ENCODE data around the gene PRSS48. TPM values are rescaled to one million over a fixed set of nuclear protein-coding genes. Genes with fewer than 3 reads are reported as not detected.

PRSS48 gene
- polyA plus RNA-seq, 1 donor from 2014 or later = not detected

DNA sequence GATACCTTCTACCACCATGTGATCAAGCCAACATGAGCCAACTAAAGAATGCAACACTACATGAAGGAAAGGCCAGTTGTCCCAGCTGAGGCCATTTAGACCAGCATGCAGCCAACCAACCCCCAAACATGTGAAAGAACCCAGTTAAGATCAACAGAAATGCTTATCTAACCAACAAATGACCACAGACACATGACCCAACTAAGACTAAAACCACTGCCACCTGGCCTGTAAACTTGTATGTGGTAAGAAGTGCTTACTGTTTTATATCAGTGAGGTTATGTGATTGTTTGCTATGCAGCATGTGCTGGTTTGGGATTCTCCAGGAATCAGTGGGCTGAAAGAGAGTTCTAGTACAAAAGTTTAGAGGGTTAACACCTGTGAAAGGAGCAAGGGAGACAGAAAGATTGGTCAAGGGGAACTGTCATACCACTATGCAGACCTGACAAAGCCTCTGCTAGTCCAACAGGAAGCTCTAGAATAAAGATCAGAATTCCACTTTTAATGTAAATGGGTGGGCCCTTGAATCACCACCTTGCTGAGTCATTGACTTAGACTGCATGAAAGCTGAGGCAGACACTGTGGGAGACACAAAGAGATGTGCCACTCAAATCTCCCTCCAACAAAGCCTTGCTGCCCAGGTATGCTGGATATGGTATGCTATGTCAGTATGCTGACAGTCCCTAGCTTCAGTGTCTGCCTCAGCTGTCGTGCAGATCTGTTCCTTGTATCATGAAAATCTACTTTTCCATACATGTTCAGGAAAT lies 54.5 kb downstream of the PRSS48 start:
- H3K27me3 ChIP-seq (ENCODE audit: insufficient read depth, low read depth, low read length) = no peaks in the 10 kb centered on the region
- H3K4me3 ChIP-seq (ENCODE audit: low read length) = no peak overlapping the region
- TF ChIP-seq EZH2 (IDR thresholded peaks at IDR 0.05; ENCODE audit: borderline replicate concordance, insufficient read depth, low read length, poor library complexity, severe bottlenecking) (no peak), EP300 (conservative IDR thresholded peaks at IDR 0.05; ENCODE audit: poor library complexity, severe bottlenecking) (no peak), TAF1 (IDR thresholded peaks at IDR 0.05; ENCODE audit: low read depth) (no peak), POLR2AphosphoS5 (IDR thresholded peaks at IDR 0.05) (no peak), RAD21 (conservative IDR thresholded peaks at IDR 0.05) (no peak), MXI1 (conservative IDR thresholded peaks at IDR 0.05; ENCODE audit: poor library complexity, severe bottlenecking) (no peak), SMC3 (conservative IDR thresholded peaks at IDR 0.05; ENCODE audit: poor library complexity) (no peak)
- TF ChIP-seq, protein P1, sequence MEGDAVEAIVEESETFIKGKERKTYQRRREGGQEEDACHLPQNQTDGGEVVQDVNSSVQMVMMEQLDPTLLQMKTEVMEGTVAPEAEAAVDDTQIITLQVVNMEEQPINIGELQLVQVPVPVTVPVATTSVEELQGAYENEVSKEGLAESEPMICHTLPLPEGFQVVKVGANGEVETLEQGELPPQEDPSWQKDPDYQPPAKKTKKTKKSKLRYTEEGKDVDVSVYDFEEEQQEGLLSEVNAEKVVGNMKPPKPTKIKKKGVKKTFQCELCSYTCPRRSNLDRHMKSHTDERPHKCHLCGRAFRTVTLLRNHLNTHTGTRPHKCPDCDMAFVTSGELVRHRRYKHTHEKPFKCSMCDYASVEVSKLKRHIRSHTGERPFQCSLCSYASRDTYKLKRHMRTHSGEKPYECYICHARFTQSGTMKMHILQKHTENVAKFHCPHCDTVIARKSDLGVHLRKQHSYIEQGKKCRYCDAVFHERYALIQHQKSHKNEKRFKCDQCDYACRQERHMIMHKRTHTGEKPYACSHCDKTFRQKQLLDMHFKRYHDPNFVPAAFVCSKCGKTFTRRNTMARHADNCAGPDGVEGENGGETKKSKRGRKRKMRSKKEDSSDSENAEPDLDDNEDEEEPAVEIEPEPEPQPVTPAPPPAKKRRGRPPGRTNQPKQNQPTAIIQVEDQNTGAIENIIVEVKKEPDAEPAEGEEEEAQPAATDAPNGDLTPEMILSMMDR (IDR thresholded peaks at IDR 0.05; ENCODE audit: poor library complexity, severe bottlenecking) = no peak
- TF ChIP-seq, protein P2, sequence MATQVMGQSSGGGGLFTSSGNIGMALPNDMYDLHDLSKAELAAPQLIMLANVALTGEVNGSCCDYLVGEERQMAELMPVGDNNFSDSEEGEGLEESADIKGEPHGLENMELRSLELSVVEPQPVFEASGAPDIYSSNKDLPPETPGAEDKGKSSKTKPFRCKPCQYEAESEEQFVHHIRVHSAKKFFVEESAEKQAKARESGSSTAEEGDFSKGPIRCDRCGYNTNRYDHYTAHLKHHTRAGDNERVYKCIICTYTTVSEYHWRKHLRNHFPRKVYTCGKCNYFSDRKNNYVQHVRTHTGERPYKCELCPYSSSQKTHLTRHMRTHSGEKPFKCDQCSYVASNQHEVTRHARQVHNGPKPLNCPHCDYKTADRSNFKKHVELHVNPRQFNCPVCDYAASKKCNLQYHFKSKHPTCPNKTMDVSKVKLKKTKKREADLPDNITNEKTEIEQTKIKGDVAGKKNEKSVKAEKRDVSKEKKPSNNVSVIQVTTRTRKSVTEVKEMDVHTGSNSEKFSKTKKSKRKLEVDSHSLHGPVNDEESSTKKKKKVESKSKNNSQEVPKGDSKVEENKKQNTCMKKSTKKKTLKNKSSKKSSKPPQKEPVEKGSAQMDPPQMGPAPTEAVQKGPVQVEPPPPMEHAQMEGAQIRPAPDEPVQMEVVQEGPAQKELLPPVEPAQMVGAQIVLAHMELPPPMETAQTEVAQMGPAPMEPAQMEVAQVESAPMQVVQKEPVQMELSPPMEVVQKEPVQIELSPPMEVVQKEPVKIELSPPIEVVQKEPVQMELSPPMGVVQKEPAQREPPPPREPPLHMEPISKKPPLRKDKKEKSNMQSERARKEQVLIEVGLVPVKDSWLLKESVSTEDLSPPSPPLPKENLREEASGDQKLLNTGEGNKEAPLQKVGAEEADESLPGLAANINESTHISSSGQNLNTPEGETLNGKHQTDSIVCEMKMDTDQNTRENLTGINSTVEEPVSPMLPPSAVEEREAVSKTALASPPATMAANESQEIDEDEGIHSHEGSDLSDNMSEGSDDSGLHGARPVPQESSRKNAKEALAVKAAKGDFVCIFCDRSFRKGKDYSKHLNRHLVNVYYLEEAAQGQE (IDR thresholded peaks at IDR 0.05; ENCODE audit: borderline replicate concordance) = no peak
- H3K9me3 ChIP-seq (ENCODE audit: low read length) = no peaks in the 10 kb centered on the region
- no peaks in the 10 kb centered on the region for H3F3A ChIP-seq (ENCODE audit: insufficient read depth, low read length, poor library complexity, severe bottlenecking)
- no peak overlapping the region for H3K27ac ChIP-seq (ENCODE audit: low read length)
- no peaks in the 10 kb centered on the region for H3K36me3 ChIP-seq (ENCODE audit: insufficient read depth, low read length)
- no peak overlapping the region for H2AFZ ChIP-seq (ENCODE audit: low read depth, low read length)
- H3K9ac ChIP-seq (ENCODE audit: low read length) = no peak overlapping the region
- H3K79me2 ChIP-seq (replicated peaks; ENCODE audit: insufficient read depth, low read length) = no peaks in the 10 kb centered on the region
- no peaks in the 10 kb centered on the region for H4K20me1 ChIP-seq (ENCODE audit: insufficient read depth)
- no peaks in the 10 kb centered on the region for H3K9me2 ChIP-seq (ENCODE audit: insufficient read depth, low read length)
- H3K4me2 ChIP-seq (ENCODE audit: low read length) = no peak overlapping the region

DNA sequence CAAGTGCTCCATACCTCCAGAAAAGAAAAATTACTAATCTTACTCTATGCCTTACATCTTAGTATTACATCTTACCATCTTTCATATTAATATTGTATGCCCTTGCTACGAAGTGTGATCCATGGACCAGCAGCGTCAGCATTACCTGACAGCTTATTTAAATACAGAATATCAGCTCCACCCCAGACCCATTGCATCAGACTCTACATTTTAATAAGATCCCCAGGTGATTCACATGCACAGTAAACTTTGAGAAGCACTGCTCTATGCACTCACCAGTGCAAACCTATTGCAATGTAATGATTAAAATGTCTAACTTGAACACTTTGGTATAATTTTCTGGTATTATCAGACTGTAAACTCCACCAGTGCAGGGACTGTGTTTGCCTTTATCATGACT lies 62.5 kb downstream of the PRSS48 start:
- TF ChIP-seq POLR2AphosphoS5 (IDR thresholded peaks at IDR 0.05) (no peak), EP300 (conservative IDR thresholded peaks at IDR 0.05; ENCODE audit: poor library complexity, severe bottlenecking) (no peak), SMC3 (conservative IDR thresholded peaks at IDR 0.05; ENCODE audit: poor library complexity) (no peak), TAF1 (IDR thresholded peaks at IDR 0.05; ENCODE audit: low read depth) (no peak), MXI1 (conservative IDR thresholded peaks at IDR 0.05; ENCODE audit: poor library complexity, severe bottlenecking) (no peak), RAD21 (conservative IDR thresholded peaks at IDR 0.05) (no peak), EZH2 (IDR thresholded peaks at IDR 0.05; ENCODE audit: borderline replicate concordance, insufficient read depth, low read length, poor library complexity, severe bottlenecking) (no peak)
- TF ChIP-seq, protein P1 (IDR thresholded peaks at IDR 0.05; ENCODE audit: poor library complexity, severe bottlenecking) = no peak
- TF ChIP-seq, protein P2 (IDR thresholded peaks at IDR 0.05; ENCODE audit: borderline replicate concordance) = no peak
- Histone ChIP-seq H3F3A (ENCODE audit: insufficient read depth, low read length, poor library complexity, severe bottlenecking) (no peaks in the 10 kb centered on the region), H2AFZ (ENCODE audit: low read depth, low read length) (no peak overlapping the region), H3K9me2 (ENCODE audit: insufficient read depth, low read length) (no peaks in the 10 kb centered on the region), H4K20me1 (ENCODE audit: insufficient read depth) (no peaks in the 10 kb centered on the region), H3K9me3 (ENCODE audit: low read length) (no peaks in the 10 kb centered on the region), H3K27me3 (ENCODE audit: insufficient read depth, low read depth, low read length) (no peaks in the 10 kb centered on the region), H3K4me3 (ENCODE audit: low read length) (no peak overlapping the region), H3K9ac (ENCODE audit: low read length) (no peak overlapping the region), H3K36me3 (ENCODE audit: insufficient read depth, low read length) (no peaks in the 10 kb centered on the region), H3K27ac (ENCODE audit: low read length) (no peak overlapping the region), H3K4me2 (ENCODE audit: low read length) (no peak overlapping the region), H3K79me2 (replicated peaks; ENCODE audit: insufficient read depth, low read length) (no peaks in the 10 kb centered on the region)

Data from neural cell (in vitro differentiated cells).